PC-3 (cell line): ENCODE data around the gene SNX27. TPM values are rescaled to one million over a fixed set of nuclear protein-coding genes. Genes with fewer than 3 reads are reported as not detected.

Experiments
- ATAC-seq: fragments of 200-7000 bp; cut with Tn5 transposase; 2 replicates; pipeline ENCODE4 v1.9.1; 2020; ENCODE audit warnings: mild to moderate bottlenecking, moderate library complexity
- BruUV-seq: library from RNA; stranded (reverse); fragments of 400-500 nt; replicated peaks from 2 replicates; lab custom pipeline; 2021; lab: Mats Ljungman, UMichigan
- CTCF ChIA-PET: fragments of 300-600 bp; sonication (Branson Sonifier 250); formaldehyde crosslinking; loops from one replicate; lab custom pipeline; 2022; ENCODE audit warnings: antibody characterized with exemption; lab: Charles Lee
- POLR2A ChIA-PET: fragments of 300-600 bp; sonication (Branson Sonifier 250); formaldehyde crosslinking; loops from one replicate; lab custom pipeline; 2022; ENCODE audit warnings: antibody characterized with exemption; ENCODE audit not compliant: unreplicated experiment; lab: Charles Lee
- DNase-seq: peaks from one replicate; pipeline ENCODE4 v3.0.0-alpha.2; 2015
- H2AFZ ChIP-seq: fragments of 300-600 bp; sonication (generic); 2 replicates; pipeline ENCODE4 v1.6.0; 2016; ENCODE audit warnings: antibody characterized with exemption, low read length
- H3F3A ChIP-seq: fragments of 300-600 bp; sonication (generic); one replicate; pipeline ENCODE4 v1.6.0; 2017; ENCODE audit warnings: antibody characterized with exemption, low read length, control low read depth, mild to moderate bottlenecking; ENCODE audit not compliant: unreplicated experiment
- H3K27ac ChIP-seq: fragments of 300-600 bp; sonication (generic); 2 replicates; pipeline ENCODE4 v1.5.1; 2016; ENCODE audit warnings: mild to moderate bottlenecking, low read length
- H3K27me3 ChIP-seq: fragments of 300-600 bp; sonication (generic); 2 replicates; pipeline ENCODE4 v1.6.1; 2016; ENCODE audit warnings: low read length, mixed read lengths
- H3K36me3 ChIP-seq: fragments of 300-600 bp; sonication (generic); 2 replicates; pipeline ENCODE4 v1.6.1; 2016; ENCODE audit warnings: low read depth, mixed run types, low read length, mixed read lengths
- H3K4me1 ChIP-seq: fragments of 300-600 bp; sonication (generic); 2 replicates; pipeline ENCODE4 v1.5.1; 2016; ENCODE audit warnings: low read length; ENCODE audit not compliant: insufficient read depth
- H3K4me2 ChIP-seq: fragments of 300-600 bp; sonication (generic); 2 replicates; pipeline ENCODE4 v1.6.0; 2016; ENCODE audit warnings: low read length
- H3K4me3 ChIP-seq: fragments of 300-600 bp; sonication (generic); 2 replicates; pipeline ENCODE4 v1.5.1; 2016; ENCODE audit warnings: mild to moderate bottlenecking, low read length, mixed read lengths
- H3K79me2 ChIP-seq: fragments of 300-600 bp; sonication (generic); 2 replicates; pipeline ENCODE4 v1.6.1; 2017; ENCODE audit warnings: low read length, mixed read lengths
- H3K9ac ChIP-seq: fragments of 300-600 bp; sonication (generic); 2 replicates; pipeline ENCODE4 v1.6.0; 2016; ENCODE audit warnings: mild to moderate bottlenecking, low read length
- H3K9me2 ChIP-seq: fragments of 300-600 bp; sonication (generic); replicated peaks from 2 replicates; pipeline ENCODE4 v1.6.1; 2016; ENCODE audit warnings: mixed run types, low read length, mixed read lengths
- H3K9me3 ChIP-seq: fragments of 300-600 bp; sonication (generic); 2 replicates; pipeline ENCODE4 v1.6.1; 2016; ENCODE audit warnings: low read length, mixed read lengths
- H4K20me1 ChIP-seq: fragments of 300-600 bp; sonication (generic); 2 replicates; pipeline ENCODE4 v1.6.1; 2016; ENCODE audit warnings: low read length, mixed read lengths
- CTCF ChIP-seq: fragments of 300-600 bp; sonication (generic); conservative IDR thresholded peaks from 2 replicates; pipeline ENCODE4 v1.5.1; 2017; ENCODE audit warnings: antibody characterized with exemption, low read depth, mild to moderate bottlenecking, low read length
- EZH2 ChIP-seq: fragments of 300-600 bp; sonication (generic); IDR thresholded peaks from one replicate; pipeline ENCODE4 v1.6.1; 2017; ENCODE audit warnings: antibody characterized with exemption, mild to moderate bottlenecking, low read length; ENCODE audit not compliant: unreplicated experiment
- EZH2phosphoT487 ChIP-seq: fragments of 300-600 bp; sonication (generic); IDR thresholded peaks from 2 replicates; pipeline ENCODE4 v1.6.1; 2018; ENCODE audit warnings: mild to moderate bottlenecking, antibody characterized with exemption, low read length, borderline replicate concordance
- intact Hi-C: fragments of 100-400 bp; cut with micrococcal nuclease; formaldehyde crosslinking; loops from 2 replicates; pipeline ENCODE4 v1.9.0; 2023
- total RNA-seq: library from RNA; depleted of rRNA; stranded (reverse); fragments of >200 nt; gene quantifications from 2 replicates; pipeline ENCODE4 v1.2.3, GENCODE V29; 2014

SNX27 gene
- total RNA-seq, 1 experiment from 2014 or later, result 25.1 TPM

- POLR2A ChIA-PET, result no interaction called here
- CTCF ChIA-PET, result no interaction called here
Observed at GRCh38 chr1:151673407-151673806, 61.6 kb downstream of the SNX27 start.

GRCh38 chr1:151680391-151680790 is 68.5 kb downstream of the SNX27 start:
- no peaks in the 10 kb centered on the region for H3F3A ChIP-seq
- TSS peak; percentile 100 for BruUV-seq
- POLR2A ChIA-PET, result interaction anchor here (0.5 to 1.0 kb wide), 6 partner anchors 13 to 399 kb away, joined by 3 to 13 read pairs (median 4); partner anchors contain the start of gene ZNF687
- no peaks in the 10 kb centered on the region for H3K9me2 ChIP-seq
- H3K79me2 ChIP-seq, result no peaks in the 10 kb centered on the region
- H3K9me3 ChIP-seq, result no peaks in the 10 kb centered on the region
- H3K9ac ChIP-seq, result peak overlapping the region; percentile 28
- H4K20me1 ChIP-seq, result no peaks in the 10 kb centered on the region
- intact Hi-C loops, result loop anchor here (1.0 to 5.0 kb wide), 2 partner anchors 64 to 133 kb away; no protein-coding TSS in a partner anchor
- peak; percentile 55 for DNase-seq
- peaks cover 32% of the 10 kb centered on the region for H3K4me1 ChIP-seq
- TF ChIP-seq CTCF (no peak), EZH2phosphoT487 (no peak), EZH2 (no peak)
- ATAC-seq, result peak; percentile 63
- CTCF ChIA-PET, result interaction anchor here (0.5 to 1.0 kb wide), 6 partner anchors 13 to 581 kb away, joined by 3 to 10 read pairs (median 4); partner anchors contain the start of gene MRPL9
- H2AFZ ChIP-seq, result peak overlapping the region; percentile 28; the same call in 1 of the 2 replicates
- H3K4me2 ChIP-seq, result peak overlapping the region; percentile 78
- H3K4me3 ChIP-seq, result peak overlapping the region; percentile 36
- H3K27me3 ChIP-seq, result no peaks in the 10 kb centered on the region
- H3K27ac ChIP-seq, result peak overlapping the region; percentile 84
- H3K36me3 ChIP-seq, result no peaks in the 10 kb centered on the region

More at GRCh38 chr1:151673407-151673806, 61.6 kb downstream of the SNX27 start:
- no TSS peak for BruUV-seq
- ATAC-seq (no peak), DNase-seq (no peak)
- H3K4me3 ChIP-seq, result no peak overlapping the region
- H3K36me3 ChIP-seq, result peaks cover 28% of the 10 kb centered on the region
- intact Hi-C loops, result no loop called here
- no peaks in the 10 kb centered on the region for H3K9me3 ChIP-seq
- no peaks in the 10 kb centered on the region for H3F3A ChIP-seq
- H3K4me1 ChIP-seq, result no peaks in the 10 kb centered on the region
- no peaks in the 10 kb centered on the region for H4K20me1 ChIP-seq
- no peak overlapping the region for H3K27ac ChIP-seq
- TF ChIP-seq CTCF (no peak), EZH2 (no peak)
- H2AFZ ChIP-seq, result no peak overlapping the region
- no peaks in the 10 kb centered on the region for H3K27me3 ChIP-seq
- H3K79me2 ChIP-seq, result no peaks in the 10 kb centered on the region
- H3K4me2 ChIP-seq, result no peak overlapping the region
- no peak overlapping the region for H3K9ac ChIP-seq
- H3K9me2 ChIP-seq, result no peaks in the 10 kb centered on the region

- Histone ChIP-seq H2AFZ (peak overlapping the region; percentile 28; the same call in 1 of the 2 replicates), H3K9me2 (no peaks in the 10 kb centered on the region), H3K79me2 (no peaks in the 10 kb centered on the region), H3K36me3 (no peaks in the 10 kb centered on the region), H4K20me1 (no peaks in the 10 kb centered on the region), H3K4me3 (peak overlapping the region; percentile 36), H3F3A (no peaks in the 10 kb centered on the region), H3K27me3 (no peaks in the 10 kb centered on the region), H3K4me1 (peaks cover 32% of the 10 kb centered on the region), H3K27ac (peak overlapping the region; percentile 84), H3K9me3 (no peaks in the 10 kb centered on the region), H3K4me2 (peak overlapping the region; percentile 78), H3K9ac (peak overlapping the region; percentile 28)
- POLR2A ChIA-PET, result interaction anchor here (0.5 to 1.0 kb wide), 7 partner anchors 24 to 399 kb away, joined by 3 to 13 read pairs (median 4); partner anchors contain the start of gene ZNF687
- TF ChIP-seq EZH2 (no peak), CTCF (no peak), EZH2phosphoT487 (no peak)
- BruUV-seq, result no TSS peak
- intact Hi-C loops, result loop anchor here (1.0 to 5.0 kb wide), 2 partner anchors 65 to 134 kb away; no protein-coding TSS in a partner anchor
- ATAC-seq (peak; percentile 99), DNase-seq (peak; percentile 96)
- CTCF ChIA-PET, result interaction anchor here (0.5 to 0.9 kb wide), 3 partner anchors 54 to 581 kb away, joined by 4 read pairs; no protein-coding TSS in a partner anchor
Observed at GRCh38 chr1:151680826-151681225, 69.0 kb downstream of the SNX27 start.
